GM19023 (cell line): ENCODE measurements around the gene SMNDC1.
"Not testable (repeated sequence)": the region's sequence is repeated elsewhere in the genome, so short reads cannot be mapped to it uniquely, and the experiment has no call there.

Experiments used
- ATAC-seq: cut with Tn5 transposase; IDR thresholded peaks from one replicate; pipeline ENCODE4 v1.9.1; 2021; ENCODE audit warnings: mild to moderate bottlenecking, moderate library complexity; ENCODE audit not compliant: unreplicated experiment

SMNDC1 gene

DNA sequence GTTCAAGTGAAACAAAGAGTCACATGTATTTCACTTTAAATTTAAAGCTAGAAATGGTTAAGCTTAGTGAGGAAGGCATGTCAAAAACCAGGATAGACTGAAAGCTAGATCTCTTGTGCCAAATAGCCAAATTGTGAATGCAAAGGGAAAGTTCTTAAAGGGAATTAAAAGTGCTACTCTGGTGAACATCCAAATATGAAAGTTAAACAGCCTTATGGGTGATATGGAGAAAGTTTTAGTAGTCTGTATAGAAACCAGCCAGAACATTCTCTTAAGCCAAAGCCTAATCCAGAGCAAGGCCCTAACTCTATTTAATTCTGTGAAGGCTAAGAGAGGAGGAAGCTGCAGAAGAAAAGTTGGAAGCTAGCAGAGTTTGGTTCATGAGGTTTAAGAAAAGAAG, 50.3 kb downstream of the SMNDC1 start:
- no peak for ATAC-seq

DNA sequence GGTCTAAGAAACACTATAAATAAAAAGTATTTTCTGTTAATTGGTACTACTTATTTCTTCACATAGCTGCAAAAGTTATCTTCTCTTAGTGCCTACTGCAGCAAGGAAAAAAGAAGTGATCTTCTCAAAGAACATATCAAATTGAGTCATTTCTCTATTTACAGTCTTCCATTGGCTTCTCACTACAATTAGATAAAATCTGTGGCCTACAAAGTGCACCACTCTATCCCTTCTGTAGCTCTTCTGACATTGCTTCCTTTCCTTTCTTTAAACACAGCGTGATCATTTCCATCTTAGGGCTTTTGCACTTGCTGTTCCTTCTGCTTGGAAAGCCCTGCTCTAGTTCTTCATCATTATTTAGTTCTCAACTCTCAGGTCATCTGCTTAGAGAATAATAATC, 52.6 kb downstream of the SMNDC1 start:
- ATAC-seq: no peak

DNA sequence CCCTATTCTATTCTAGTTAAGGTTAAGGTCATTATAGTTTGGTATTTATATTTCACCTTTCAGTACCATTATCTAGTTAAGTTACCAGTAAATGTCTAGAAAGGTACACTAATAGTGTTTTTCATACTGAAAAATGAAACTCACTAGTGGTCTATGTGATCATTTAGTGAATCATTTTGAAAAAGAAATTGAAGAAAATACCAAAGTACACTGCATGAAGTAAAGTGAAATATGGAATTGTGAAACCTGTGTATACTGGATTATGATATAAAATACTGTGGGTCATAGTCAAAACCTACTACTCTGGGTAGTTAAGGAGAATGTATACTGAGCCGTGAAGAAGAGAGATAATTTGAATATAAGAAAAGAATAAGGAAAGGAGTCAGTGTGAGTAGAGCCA, 53.3 kb downstream of the SMNDC1 start:
- peak; percentile 66 for ATAC-seq

DNA sequence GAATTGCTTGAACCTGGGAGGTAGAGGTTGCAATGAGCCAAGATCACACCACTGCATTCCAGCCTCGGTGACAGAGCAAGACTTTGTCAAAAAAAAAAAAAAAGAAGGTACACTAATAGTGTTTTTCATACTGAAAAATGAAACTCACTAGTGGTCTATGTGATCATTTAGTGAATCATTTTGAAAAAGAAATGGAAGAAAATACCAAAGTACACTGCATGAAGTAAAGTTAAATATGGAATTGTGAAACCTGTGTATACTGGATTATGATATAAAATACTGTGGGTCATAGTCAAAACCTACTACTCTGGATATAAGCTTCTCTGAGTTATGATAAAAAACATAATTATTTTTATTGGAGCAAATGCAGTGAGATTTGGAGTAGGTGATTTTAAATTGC, 55.2 kb downstream of the SMNDC1 start:
- ATAC-seq: peak; percentile 75

DNA sequence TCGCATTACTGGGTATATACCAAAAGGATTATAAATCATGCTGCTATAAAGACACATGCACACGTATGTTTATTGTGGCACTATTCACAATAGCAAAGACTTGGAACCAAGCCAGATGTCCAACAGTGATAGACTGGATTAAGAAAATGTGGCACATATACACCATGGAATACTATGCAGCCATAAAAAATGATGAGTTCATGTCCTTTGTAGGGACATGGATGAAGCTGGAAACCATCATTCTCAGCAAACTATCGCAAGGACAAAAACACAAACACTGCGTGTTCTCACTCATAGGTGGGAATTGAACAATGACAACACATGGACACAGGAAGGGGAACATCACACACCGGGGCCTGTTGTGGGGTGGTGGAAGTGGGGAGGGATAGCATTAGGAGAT, 56.9 kb downstream of the SMNDC1 start:
- ATAC-seq: not testable (repeated sequence)

DNA sequence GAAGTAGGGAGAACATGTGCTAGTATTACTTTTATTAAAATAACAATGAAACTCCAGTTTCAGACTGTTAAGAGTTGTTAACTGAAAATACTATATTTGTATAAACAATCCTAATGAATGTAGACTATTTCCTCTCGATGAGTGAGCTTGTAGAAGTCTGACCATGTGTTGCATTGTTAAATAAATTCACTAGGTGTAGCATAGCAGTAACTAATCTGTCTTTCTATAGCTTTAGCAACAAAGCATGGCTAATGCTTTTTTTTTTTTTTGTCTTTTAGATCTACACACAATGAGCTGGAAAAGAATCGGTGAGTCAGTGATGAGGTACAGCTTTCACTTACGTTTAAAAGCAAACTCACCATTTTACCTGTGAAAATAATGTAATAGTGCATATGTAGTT, 60.2 kb downstream of the SMNDC1 start:
- ATAC-seq: no peak

DNA sequence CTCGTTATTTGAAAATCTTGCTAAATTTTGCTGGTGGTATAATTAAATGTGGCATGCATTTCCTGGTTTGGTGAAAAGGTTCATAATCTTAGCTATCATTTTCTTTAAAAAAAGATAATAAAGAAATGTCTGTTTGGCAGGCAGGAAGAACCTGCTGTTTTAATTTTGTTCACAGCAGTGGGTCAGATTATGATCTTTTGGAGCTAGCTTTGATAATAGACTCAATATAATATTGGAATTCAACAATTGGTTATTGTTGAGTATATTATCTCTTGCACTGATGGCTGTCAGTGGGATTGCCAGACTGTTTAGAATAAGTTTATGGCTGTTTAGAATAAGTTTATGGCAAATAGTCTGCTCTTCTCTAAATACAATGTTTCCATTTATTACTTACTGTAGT, 62.2 kb downstream of the SMNDC1 start:
- no peak for ATAC-seq

DNA sequence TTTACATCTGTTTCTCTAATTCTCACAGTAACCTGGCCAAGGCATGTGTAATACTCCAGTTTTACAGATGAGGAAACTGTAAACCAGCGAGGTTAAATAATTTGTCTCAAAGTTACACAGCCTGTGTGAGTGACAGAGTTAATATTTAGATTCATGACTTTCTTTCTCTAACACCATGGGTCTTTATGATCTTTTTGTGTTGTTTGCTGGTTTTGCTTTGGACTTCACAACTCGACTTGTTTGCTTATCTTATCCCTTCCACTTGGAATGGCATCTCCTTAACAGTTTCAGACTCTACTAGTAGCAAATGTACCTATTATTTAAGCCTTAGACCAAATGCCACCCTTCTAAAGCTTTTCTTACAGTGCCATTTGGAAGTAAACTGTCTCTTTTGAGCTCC, 62.9 kb downstream of the SMNDC1 start:
- ATAC-seq: no peak

DNA sequence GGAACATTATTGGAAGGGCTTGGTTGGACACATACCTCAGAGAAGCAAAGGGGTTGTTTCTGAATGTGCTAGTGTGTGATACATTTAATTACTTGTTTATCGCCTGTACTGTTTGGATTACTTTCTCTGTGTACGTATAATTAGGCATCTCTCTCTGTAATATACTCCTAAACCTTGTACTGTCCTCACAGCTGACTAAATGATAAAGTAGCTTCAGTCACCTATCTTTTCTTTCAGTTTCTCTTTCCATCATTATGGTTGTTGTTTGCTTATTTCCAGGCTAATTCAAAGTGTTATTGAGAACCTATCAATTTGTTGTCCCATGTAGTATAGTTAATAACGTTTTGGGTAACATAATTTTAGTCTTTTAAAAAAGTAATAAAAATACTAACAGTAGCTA, 63.3 kb downstream of the SMNDC1 start:
- no peak for ATAC-seq
